GM04504 (cell line): ENCODE results near the gene STK24.

ENCODE experiments used
- DNase-seq: peaks from one replicate; pipeline ENCODE4 v3.0.0-alpha.2; 2012; ENCODE audit warnings: low read depth

STK24 gene

DNA sequence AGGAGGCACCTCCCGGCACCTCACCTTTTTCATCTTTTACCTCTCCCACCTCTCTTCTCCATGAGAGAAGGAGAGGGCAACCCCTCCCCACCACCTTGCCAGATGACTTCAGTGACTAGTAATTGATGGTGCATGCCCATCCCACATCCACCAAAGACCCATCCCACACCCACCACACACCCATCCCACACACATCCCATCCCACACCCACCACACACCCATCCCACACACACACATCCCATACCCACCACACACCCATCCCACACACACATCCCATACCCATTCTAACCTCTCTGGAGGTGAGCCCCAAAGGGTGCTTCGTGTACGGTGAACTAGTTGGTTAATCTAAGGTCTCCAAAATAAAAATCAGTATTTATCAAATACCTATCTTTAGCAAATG is 44.7 kb downstream of the STK24 start:
- DNase-seq = no peak

DNA sequence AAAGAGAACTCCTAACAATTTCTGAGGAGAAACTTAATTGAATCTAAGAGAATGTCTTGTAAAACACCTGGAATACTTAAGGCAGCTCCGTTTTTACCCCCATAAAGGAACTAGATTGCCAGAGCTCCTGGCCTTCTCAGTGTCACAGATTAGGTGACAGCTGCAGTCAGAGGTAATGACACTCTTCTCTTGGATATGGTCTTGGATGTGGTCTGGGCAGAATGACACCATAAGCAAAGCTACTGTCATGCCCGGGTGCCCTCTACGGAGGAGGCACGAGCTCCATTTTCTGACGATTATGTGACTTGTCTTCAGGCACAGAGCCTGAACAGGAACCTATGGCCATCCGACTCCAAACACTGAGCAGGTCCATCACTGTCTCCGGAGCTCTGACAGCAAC is 46.7 kb downstream of the STK24 start:
- no peak for DNase-seq

DNA sequence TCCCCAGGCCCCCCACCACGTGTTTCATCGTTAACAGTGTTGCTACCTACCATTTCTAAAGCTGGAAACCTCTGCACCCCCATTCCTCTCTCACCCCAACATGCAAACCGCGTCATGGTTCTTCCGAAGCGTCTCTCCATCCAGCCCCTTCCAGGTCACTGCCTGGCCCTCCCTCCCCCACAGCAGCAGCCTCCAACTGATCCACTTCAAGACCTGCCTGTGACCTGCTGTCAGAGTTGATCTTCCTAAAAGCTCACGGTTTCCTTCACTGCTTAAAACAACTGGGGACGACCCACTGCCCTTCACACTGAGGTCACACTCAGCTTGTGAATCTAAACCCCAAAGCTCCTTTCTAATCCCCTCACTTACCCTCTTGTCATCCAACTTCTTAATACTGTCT is 47.7 kb downstream of the STK24 start:
- DNase-seq = no peak

DNA sequence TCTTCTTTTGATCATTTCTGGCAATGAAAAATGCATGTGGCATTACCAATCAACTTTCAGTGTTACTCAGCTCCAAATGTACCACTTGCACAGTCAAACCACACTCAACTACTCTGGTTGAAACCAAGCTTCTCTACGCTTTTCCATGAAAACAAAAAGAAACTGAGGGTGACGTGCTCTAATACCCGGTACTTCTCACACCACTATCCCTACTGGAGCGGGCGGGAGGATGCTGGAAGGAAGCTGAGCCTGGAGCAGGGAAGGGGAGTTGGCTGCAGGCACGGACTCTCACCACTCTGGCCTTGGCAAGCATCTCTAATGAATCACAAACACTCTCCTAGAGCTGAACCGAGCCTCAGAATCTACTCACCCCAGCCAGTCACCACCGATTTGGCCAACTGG is 48.2 kb downstream of the STK24 start:
- DNase-seq = no peak

DNA sequence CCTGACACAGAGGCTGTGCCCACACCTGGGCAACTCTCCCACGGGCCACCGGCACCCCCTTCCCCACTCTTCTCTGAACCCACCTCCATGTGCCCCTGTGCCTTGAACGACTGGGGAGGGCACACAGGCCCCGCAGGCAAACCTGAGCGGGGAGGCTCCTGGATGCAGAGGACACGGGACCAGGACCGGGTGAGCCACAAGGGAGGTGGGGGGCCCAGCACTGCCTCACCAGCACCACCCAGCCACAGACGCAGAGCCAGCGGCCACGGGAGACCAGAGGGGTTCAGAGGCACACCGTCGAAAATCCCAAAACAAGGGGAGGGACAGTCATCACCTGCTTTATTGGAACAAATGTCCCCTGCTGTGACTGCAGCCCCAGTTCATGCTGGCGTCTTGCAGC is 49.4 kb downstream of the STK24 start:
- DNase-seq = no peak

DNA sequence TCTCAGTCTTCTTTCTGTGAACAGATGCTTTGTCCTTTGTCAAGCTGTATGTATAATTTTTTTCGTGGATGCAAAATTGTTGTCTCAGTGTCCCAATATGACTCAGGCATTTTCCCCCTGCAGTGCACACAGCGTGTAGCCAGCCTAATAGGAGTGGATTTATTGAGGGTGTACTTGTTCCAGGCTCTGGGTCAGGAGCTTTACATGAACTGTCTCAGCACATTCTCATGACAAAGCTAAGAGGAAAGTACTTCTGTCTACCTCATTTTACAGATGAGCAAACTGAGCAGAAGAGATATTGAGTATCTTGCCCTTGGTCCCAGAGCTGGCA is 50.8 kb downstream of the STK24 start:
- no peak for DNase-seq

DNA sequence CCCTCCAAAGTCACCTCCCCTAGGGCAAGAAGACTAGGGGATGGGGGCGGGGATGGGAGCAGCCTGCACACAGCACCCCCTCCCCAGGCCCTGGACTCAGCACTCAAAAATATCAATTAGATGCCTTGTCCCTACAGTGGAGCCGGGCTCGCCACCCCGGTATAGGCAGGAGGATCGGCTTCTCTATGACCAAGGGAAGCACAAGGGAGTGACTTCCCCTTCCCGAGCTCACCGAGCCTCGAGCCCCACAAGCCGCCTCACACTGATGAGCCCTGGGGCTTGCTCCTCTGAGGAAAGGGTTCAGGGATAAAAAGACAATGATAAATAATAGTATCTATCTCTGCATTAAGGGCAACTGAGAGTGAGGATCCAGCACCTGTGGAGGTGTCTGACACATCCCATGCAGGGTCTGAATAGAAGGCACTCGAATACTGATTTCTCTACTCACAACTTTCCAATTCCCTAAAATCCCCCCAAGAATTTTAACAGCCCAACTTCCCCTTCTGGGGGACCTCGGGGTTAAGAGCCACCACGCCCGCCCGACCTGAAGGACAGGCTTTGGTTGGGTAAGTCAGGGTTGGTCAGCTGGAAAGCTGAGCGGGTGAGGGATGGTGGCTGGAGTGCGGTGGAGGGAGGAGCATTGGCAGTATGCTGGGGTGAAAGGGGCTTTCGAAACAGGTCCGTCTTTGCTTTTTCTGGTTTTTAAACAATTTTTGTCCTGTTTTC is 51.3 kb downstream of the STK24 start:
- no peak for DNase-seq

DNA sequence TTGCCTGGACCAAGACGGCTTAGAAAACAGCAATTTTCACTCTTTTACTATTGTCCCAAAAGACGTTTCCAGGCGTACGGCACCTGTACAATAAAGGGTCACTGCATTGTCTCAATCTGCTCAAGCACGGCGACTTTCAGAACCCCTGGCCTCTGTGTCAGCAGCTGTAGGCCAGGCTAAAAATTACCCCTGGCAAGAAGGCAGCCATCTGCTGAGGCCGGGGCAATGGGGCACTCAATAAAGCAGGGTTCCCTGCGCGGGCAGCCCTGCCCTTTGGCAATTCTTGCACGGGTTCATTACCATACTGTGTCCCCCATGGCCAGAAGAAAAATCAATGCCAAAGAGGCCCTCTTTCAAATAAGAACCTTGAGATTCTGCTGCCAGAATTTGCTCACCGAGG is 52.1 kb downstream of the STK24 start:
- DNase-seq = no peak

DNA sequence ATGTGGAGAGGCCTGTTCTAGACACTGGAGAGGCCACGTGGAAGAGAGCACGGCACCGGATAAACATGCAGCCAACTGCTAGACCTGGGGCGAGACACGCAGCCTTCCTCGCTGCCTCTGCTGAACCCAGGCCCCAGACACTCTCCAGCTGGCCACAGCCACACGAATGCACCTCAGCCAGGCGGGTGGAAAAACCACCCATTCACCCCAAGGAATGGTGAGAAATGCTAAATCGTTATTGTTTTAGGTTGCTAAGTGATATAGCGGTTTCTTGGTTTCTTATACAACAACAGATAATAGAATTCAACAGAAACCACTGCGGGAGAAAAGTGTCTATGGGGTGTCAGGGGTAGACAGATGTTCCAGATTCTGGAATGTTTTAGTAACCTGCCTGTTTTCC is 52.5 kb downstream of the STK24 start:
- no peak for DNase-seq

DNA sequence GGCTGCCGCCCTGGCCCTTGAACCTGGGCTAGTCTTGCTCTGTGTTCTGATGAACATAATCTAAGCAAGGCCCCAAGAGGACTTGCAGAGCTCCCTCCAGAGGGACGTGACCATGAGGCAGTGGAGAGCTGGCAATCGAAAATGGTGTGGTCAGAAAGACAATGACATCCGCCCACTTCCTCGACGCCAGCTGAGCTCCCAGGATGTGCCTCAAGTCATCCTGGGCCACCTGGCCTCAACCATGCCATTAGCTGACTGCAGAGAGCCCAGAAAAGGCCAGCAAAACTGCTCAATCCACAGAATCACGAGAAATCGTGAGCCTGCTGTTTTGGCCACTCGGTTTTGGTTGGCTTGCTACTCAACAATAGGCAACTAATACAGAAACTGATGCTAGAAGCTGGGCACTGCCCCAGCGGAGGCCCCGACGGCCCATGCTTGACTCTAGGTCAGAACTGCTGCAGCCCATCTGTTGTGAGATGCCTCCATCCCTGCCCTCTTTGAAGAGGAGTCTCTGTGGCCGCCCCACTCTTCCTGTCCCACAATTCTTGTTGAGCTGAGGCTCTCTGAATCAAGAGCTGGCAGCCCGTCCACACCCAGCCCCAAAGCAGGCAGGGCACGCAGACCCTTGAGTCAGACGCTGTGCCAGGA is 53.3 kb downstream of the STK24 start:
- DNase-seq = no peak

DNA sequence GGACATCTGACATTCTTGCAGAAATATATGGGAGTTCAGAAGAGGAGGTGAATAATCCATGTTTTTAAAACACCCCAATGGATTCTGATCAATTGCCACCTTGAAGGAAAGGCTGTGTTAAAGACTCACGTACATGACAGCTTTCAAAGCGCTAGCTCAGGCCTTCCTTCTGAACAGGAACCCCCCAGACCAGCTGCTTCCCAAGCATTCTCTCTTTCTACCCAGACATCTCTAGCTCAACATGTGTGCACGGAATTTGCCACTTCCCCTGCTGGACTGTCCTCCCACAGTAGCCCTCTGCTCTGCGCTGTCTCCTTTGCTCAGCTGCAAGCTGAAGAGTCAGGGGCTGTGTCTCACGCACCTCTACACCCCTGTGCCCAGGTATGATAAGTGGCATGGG is 54.5 kb downstream of the STK24 start:
- DNase-seq = no peak

DNA sequence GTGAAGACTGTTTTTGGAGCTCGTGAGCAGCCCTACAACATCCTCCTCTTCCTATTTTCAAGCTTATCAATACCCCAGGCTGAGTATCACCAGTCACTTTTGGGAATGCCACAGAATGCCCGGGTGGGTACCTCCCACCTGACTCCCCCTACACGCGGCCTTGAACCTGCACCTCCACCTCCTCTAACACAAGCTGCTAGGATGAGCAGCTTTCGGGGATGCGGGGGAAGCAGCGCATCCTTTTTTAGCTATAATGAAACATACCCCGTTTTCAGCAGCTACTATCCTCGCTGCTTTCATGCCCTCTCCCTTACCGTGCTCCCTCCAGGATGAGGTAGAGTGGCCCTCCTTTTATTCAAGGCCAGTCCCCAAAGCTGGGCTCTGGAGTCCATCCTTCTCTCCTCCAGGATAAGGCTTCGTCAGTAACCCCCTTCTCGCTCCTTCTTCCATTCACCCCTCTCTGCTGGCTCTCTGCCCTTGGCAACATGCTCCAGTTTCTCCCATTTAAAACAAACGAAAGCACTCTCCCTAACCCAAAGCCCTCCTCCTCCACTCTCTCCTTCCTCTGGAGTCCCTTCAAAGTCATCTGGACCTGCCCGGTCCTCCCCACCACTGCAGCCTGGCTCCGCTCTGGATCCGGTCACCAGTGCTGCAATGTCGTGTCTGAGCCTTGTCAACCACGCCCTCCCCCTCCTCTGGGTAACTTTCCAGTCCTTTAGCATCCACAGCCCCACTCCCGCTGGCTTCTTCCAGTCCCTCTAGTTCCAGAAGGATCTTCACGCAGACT is 55.3 kb downstream of the STK24 start:
- DNase-seq = no peak

DNA sequence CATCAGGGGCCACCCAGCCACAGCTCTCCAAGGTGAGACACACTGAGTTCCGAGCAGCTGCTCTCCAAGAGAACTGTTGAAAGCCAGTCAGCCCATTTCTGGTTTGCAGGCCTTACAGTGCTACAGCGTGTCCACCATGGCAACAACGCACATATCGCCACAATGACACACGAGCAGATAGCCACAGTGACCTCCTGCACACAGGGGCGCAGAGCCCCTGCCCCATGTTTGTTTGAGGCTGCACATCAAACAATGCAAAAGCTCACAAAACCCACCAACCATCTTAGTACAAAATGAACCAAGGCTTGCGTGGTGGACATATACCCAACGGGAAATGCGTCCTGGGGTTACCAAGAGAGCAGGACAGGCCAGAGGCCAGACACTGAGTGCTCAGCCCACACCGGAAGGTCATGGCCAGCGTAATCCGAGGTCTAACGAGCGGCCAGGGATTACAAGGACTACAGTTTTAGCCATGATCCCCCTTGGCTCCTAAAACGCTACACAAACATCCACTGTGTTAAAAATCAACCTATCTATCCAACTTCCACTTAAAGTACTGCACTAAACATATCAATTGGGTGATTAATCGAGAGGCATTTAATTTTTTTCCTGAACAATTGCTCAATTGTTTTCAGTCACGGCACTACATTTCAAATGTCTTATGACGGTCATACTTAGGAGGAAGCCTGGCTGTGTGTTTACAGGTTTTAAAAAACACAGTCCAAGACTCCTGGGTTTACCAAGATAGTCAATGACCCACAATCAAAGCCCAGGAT is 56.0 kb downstream of the STK24 start:
- no peak for DNase-seq

DNA sequence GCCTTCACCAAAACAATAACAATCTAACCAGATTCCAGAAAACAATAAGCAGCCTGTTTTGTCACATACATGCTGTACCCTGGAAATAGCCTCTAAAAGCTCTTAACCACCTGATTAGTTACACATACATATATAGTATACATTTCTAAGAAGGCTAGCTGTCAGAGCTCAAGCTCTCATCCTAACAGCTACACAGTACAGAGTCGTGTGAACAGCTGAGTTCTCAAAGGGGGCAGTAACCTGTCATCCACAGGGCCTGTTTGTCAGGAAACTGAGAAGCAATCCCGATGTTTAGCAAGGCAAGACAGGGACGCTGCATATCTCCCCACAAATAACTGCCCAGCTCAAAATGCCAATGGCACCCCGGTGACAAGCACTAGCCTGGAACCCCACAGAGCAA is 56.9 kb downstream of the STK24 start:
- DNase-seq = no peak

DNA sequence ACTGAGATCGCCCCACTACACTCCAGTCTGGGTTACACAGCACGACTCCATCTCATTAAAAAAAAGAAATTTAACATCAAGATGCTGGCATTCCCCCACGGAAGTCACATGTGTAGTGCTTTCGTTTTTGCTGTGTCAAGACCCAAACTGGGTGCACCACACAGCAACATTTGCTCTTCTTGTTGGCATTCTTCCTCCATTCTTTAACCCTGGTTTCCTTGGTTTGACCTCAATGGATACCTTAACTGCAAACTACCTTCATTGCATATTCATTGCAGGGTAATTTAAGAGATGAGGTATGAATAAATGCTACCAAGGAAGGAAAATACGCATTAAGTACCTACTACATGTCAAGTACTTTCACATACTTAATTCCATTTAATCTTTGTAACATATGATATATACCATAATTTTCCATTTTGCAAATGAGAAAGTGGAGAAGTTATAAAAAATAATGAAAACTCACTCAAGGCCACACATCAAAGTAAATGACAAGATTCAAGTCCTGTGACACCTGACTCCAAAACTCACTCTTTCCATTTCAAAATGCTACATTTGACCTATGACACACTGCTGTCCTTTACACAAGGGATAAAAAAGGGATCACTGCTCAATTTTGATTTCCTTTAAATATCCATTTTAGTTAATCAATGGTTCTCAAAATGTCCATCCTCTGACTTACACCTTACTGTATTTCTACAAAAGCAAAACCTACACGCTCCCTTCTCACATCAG is 59.2 kb downstream of the STK24 start:
- DNase-seq = no peak

DNA sequence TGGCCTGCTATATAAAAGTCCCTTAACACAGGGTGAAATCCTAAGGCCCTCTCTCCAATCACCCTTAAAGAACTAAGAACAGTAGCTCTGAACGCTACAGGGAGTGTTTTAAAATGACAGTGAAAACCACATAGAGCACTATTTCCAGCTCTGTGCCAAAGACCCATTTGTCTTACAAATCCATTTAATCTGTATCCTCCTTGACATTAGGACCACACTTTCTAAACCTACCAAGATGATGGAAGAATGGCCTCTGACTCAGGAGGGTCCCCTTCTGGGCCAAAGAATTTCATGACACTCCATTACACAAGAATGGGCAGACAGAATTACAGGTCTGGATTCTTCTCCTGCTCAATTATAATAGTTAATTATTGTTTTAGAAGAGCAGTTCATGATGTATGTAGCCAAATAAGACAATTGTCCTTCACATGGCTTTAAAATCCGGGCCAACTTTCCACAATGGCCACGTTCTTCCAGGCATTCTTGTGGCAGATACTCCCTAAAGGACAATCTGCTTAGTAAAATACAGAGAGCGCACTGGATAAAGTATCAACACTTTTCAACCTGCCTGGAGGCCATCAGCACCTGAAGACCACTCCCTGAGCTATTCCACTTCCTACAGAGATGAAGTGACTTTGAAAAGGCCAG is 61.0 kb downstream of the STK24 start:
- DNase-seq = no peak

DNA sequence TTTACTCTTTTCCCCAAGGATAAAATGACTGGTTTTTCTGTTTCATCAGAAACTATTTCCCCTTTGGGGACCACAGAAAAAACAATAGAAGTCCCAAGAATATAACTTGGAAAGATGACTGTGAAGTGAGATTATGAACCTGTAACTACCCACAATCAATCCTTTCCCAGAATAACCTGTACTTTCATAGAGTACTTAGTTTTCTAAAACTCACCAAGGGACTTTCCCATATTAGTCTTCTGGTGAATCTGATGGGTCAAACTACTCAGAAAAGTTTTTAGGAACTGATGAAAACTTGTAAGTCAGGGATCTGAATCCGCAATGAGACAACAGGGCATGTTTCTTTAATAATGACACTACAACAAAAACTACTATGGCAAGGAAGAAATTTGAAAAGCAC is 62.6 kb downstream of the STK24 start:
- no peak for DNase-seq

DNA sequence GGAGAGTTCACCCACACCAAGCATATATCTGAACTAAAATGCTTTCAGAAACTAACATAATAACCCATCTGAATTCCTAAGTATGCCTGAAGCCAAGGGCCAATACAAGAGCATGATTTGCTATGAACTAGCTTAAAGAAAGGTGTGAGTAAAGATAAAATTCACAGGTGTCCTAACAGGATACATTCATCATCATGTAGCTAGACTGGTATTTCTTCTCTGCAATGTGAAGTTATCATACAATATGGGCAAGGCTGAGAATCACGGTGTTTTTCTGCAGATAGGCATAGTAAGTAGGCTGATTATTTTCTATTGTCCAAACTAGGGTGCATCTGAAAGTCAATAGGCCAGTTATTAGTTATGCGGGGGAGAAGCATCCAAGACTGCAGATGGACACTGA is 63.1 kb downstream of the STK24 start:
- DNase-seq = no peak

DNA sequence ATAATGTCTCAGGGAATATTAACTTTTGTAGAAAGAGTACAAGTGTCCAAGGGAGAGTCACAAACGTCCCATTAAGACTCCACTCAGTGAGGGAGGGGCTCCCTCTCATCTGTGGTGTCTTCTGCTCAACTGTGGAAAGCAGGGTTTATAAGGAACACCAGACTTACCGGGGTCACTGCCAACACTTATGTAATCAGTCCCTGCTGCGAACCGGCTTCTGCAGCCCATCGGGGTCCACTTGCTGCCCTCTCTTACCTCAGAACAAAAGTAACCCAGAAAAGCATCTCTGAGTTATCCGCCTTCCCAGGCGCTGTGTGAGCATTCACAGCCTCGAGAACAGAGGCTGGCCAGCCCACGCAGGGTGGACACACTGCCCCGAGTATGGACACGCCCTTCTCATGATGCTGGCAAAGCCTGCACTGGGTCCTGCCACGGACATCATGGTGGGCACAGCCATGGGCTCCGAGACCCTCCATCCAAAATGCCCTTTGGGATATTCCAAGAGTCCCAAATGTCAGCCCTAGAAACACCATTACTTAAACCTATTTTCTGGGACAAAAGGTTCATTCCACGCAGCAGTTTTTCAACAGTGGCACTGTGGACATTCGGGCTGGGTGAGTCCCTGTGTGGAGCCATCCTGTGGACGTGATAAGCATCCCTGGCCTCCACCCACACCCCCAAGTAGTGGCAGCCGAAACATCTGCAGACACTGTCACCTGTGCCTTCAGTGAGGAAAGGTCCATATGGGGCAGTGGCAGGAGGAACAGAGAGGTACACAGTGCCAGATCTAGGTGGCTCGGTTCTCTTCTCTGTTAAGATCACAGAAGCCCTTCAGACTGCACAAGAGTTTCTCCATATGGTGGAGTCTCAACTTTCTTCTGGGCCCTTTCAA is 63.9 kb downstream of the STK24 start:
- DNase-seq = no peak

DNA sequence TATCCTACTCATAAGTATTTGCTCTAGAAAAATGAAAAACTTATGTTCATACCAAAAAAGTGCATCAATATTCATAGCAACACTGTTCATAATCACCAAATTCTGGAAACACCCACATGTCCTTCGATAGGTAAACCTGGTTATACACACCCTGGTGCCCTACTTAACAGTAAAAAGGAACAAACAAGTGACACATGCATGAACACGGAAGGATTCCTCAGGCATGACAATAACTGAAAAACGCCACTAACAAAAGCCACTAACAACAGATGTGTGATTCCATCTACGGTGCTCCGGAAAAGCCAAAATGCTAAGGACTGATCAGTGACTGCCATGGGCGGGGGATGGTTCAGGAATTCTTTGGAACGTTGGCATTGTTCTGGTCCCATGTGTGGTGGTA is 65.5 kb downstream of the STK24 start:
- DNase-seq = no peak

DNA sequence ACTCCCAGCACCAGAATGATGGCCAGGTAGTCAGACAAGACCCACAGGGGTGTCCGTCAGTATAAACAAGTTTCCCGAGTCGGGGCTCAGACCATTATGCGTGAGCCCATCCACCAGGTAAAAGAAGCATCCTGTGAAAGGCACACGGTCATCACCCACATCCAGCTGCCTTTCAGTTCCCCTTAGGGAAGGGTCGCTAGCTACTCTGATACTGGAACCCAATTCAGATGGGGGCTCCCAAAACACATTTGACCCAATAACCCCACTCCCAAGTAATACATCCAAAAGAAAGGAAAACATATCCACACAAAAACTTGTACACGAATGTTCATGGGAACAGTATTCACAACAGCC is 66.8 kb downstream of the STK24 start:
- DNase-seq = no peak
